GM23338 (cell line): Measurements from ENCODE around the gene COPZ2. TPM values are rescaled to one million over a fixed set of nuclear protein-coding genes. Genes with fewer than 3 reads are reported as not detected.
A peak's percentile ranks its signal among the peaks of the same experiment; 100 is the strongest.

ENCODE experiments used
- ATAC-seq: fragments of 200-7000 bp; cut with Tn5 transposase; 3 replicates; pipeline ENCODE4 v1.9.1; 2020
- DNase-seq: peaks from one replicate; pipeline ENCODE4 v3.0.0-alpha.2; 2015; ENCODE audit warnings: low spot score
- H2AFZ ChIP-seq: fragments of 200-600 bp; sonication (generic); 2 replicates; pipeline ENCODE4 v1.8.0; 2016; ENCODE audit warnings: antibody characterized with exemption, mild to moderate bottlenecking, moderate library complexity
- H3F3A ChIP-seq: fragments of 200-600 bp; sonication (generic); replicated peaks from 2 replicates; pipeline ENCODE4 v1.8.0; 2017; ENCODE audit warnings: antibody characterized with exemption, mixed run types, low read depth
- H3K27ac ChIP-seq: fragments of 200-600 bp; sonication (generic); 2 replicates; pipeline ENCODE4 v1.6.1; 2016; ENCODE audit warnings: low read depth
- H3K27me3 ChIP-seq: fragments of 200-600 bp; sonication (generic); 2 replicates; pipeline ENCODE4 v1.8.0; 2016; ENCODE audit warnings: mild to moderate bottlenecking, mixed run types, moderate library complexity; ENCODE audit not compliant: insufficient read depth
- H3K36me3 ChIP-seq: fragments of 200-600 bp; sonication (generic); 2 replicates; pipeline ENCODE4 v1.8.0; 2016; ENCODE audit warnings: mild to moderate bottlenecking; ENCODE audit not compliant: insufficient read depth
- H3K4me1 ChIP-seq: fragments of 200-600 bp; sonication (generic); 2 replicates; pipeline ENCODE4 v1.8.0; 2016; ENCODE audit warnings: mild to moderate bottlenecking, moderate library complexity; ENCODE audit not compliant: insufficient read depth
- H3K4me2 ChIP-seq: fragments of 200-600 bp; sonication (generic); 2 replicates; pipeline ENCODE4 v1.7.1; 2017; ENCODE audit warnings: mixed run types
- H3K4me3 ChIP-seq: fragments of 200-600 bp; sonication (generic); 2 replicates; pipeline ENCODE4 v1.6.1; 2016; ENCODE audit warnings: mixed run types
- H3K79me2 ChIP-seq: fragments of 200-600 bp; sonication (generic); replicated peaks from 2 replicates; pipeline ENCODE4 v1.8.0; 2017; ENCODE audit warnings: mild to moderate bottlenecking; ENCODE audit not compliant: insufficient read depth
- H3K9me2 ChIP-seq: fragments of 200-600 bp; sonication (generic); 2 replicates; pipeline ENCODE4 v1.8.0; 2017; ENCODE audit not compliant: insufficient read depth
- H4K20me1 ChIP-seq: fragments of 200-600 bp; sonication (generic); replicated peaks from 2 replicates; pipeline ENCODE4 v1.8.0; 2017; ENCODE audit warnings: mild to moderate bottlenecking; ENCODE audit not compliant: insufficient read depth
- H3K27ac Mint-ChIP-seq: 2 replicates; pipeline ENCODE4 v1.8.0; 2020; ENCODE audit warnings: inconsistent platforms, mild to moderate bottlenecking, moderate library complexity, mixed read lengths
- H3K27me3 Mint-ChIP-seq: 3 replicates; pipeline ENCODE4 v1.8.0; 2022; ENCODE audit warnings: low read depth, mild to moderate bottlenecking, moderate library complexity, mixed read lengths, inconsistent platforms; ENCODE audit not compliant: insufficient read depth, poor library complexity
- H3K36me3 Mint-ChIP-seq: 3 replicates; pipeline ENCODE4 v1.8.0; 2021; ENCODE audit warnings: low read depth, mild to moderate bottlenecking, inconsistent platforms, moderate library complexity, mixed read lengths
- H3K4me1 Mint-ChIP-seq: 3 replicates; pipeline ENCODE4 v1.8.0; 2020; ENCODE audit warnings: mild to moderate bottlenecking, inconsistent platforms, mixed read lengths
- H3K4me3 Mint-ChIP-seq: 3 replicates; pipeline ENCODE4 v1.8.0; 2021; ENCODE audit warnings: moderate library complexity, mild to moderate bottlenecking, inconsistent platforms, mixed read lengths
- H3K9me3 Mint-ChIP-seq: 3 replicates; pipeline ENCODE4 v1.8.0; 2020; ENCODE audit warnings: moderate library complexity, mild to moderate bottlenecking, inconsistent platforms, mixed read lengths
- EZH2 ChIP-seq: fragments of 200-600 bp; sonication (generic); IDR thresholded peaks from one replicate; pipeline ENCODE4 v1.8.0; 2017; ENCODE audit warnings: antibody characterized with exemption, mild to moderate bottlenecking, low read depth; ENCODE audit not compliant: unreplicated experiment
- EZH2phosphoT487 ChIP-seq: fragments of 200-600 bp; sonication (generic); IDR thresholded peaks from one replicate; pipeline ENCODE4 v1.8.1; 2018; ENCODE audit warnings: antibody characterized with exemption; ENCODE audit not compliant: unreplicated experiment
- POLR2AphosphoS5 ChIP-seq: IDR thresholded peaks from 2 replicates; pipeline ENCODE4 v1.6.1; 2016; ENCODE audit warnings: antibody characterized with exemption, low read depth
- REST ChIP-seq: IDR thresholded peaks from one replicate; pipeline ENCODE4 v1.6.1; 2018; ENCODE audit warnings: antibody characterized with exemption; ENCODE audit not compliant: unreplicated experiment
- ZNF114 ChIP-seq: fragments of 250-450 bp; sonication (Bioruptor Pico); IDR thresholded peaks from 2 replicates; pipeline ENCODE4 v1.5.0; 2020; ENCODE audit warnings: mild to moderate bottlenecking, moderate library complexity
- ZNF331 ChIP-seq: fragments of 250-450 bp; sonication (Bioruptor Pico); IDR thresholded peaks from 2 replicates; pipeline ENCODE4 v1.5.0; 2020; ENCODE audit warnings: low read depth, mild to moderate bottlenecking, moderate library complexity
- ZNF462 ChIP-seq: fragments of 250-450 bp; sonication (Bioruptor Pico); IDR thresholded peaks from 2 replicates; pipeline ENCODE4 v1.5.0; 2020; ENCODE audit warnings: mild to moderate bottlenecking, moderate library complexity
- polyA plus RNA-seq: library from polyadenylated mRNA; unstranded; fragments of >200 nt; fragmentation: Nextera tagmentation; extraction: Ambion mirVana; gene quantifications from 2 replicates; pipeline ENCODE4 v1.2.1, GENCODE V29; 2016
- total RNA-seq: library from RNA; depleted of rRNA; stranded (reverse); fragments of >200 nt; shearing (Covaris generic); gene quantifications from 2 replicates; pipeline ENCODE4 v1.2.3, GENCODE V29; 2014
- TF ChIP-seq, protein P1 (sequence below): IDR thresholded peaks from 2 replicates; pipeline ENCODE4 v1.6.1; 2016; ENCODE audit warnings: antibody characterized with exemption

The COPZ2 gene
- total and polyA plus RNA-seq, 2 experiments from 2014 or later: not detected

DNA sequence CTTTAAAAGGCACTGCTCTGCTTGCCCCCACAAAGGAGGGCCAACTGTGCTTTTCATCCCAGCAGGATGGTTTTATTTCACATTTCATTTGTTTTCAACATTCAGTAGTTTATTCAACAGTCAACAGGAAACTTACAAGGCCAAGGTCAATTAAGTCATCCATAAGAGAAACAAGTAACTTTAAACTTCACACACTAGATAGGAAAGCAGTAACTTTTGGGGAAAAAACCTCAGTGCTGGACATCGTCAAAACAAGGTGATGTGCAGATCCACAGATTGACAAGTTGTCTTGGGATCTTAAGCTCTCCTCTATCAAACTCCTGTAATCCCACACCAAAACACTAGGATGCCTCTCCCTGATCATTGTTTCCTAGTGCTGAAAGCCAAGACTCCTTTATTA, 29.1 kb upstream of the COPZ2 start:
- H3K4me3 ChIP-seq: no peak overlapping the region
- H2AFZ ChIP-seq: no peak overlapping the region
- H3K27ac ChIP-seq: peak overlapping the region; percentile 42; the same call in 1 of the 2 replicates
- peaks cover 21% of the 10 kb centered on the region for H3K4me1 Mint-ChIP-seq
- peaks cover 12% of the 10 kb centered on the region for H3K79me2 ChIP-seq
- H3K27ac Mint-ChIP-seq: no peak overlapping the region
- peaks cover 11% of the 10 kb centered on the region for H3K4me1 ChIP-seq
- no peaks in the 10 kb centered on the region for H3K27me3 ChIP-seq
- H3K4me2 ChIP-seq: peak overlapping the region; percentile 46
- ATAC-seq: peak; percentile 13
- H3F3A ChIP-seq: peaks cover 43% of the 10 kb centered on the region
- H3K4me3 Mint-ChIP-seq: no peak overlapping the region; the same call in 2 of the 3 replicates
- H3K9me3 Mint-ChIP-seq: no peaks in the 10 kb centered on the region
- TF ChIP-seq, protein P1, sequence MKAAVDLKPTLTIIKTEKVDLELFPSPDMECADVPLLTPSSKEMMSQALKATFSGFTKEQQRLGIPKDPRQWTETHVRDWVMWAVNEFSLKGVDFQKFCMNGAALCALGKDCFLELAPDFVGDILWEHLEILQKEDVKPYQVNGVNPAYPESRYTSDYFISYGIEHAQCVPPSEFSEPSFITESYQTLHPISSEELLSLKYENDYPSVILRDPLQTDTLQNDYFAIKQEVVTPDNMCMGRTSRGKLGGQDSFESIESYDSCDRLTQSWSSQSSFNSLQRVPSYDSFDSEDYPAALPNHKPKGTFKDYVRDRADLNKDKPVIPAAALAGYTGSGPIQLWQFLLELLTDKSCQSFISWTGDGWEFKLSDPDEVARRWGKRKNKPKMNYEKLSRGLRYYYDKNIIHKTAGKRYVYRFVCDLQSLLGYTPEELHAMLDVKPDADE: no peak
- no peak for TF ChIP-seq EZH2phosphoT487
- peak; percentile 16; the same call in 1 of the 2 replicates for TF ChIP-seq POLR2AphosphoS5
- DNase-seq: peak; percentile 29
- H3K27me3 Mint-ChIP-seq: peaks cover 8% of the 10 kb centered on the region
- H4K20me1 ChIP-seq: peaks cover 34% of the 10 kb centered on the region
- peaks cover 78% of the 10 kb centered on the region for H3K36me3 Mint-ChIP-seq
- no peaks in the 10 kb centered on the region for H3K9me2 ChIP-seq
- H3K36me3 ChIP-seq: peaks cover 41% of the 10 kb centered on the region

DNA sequence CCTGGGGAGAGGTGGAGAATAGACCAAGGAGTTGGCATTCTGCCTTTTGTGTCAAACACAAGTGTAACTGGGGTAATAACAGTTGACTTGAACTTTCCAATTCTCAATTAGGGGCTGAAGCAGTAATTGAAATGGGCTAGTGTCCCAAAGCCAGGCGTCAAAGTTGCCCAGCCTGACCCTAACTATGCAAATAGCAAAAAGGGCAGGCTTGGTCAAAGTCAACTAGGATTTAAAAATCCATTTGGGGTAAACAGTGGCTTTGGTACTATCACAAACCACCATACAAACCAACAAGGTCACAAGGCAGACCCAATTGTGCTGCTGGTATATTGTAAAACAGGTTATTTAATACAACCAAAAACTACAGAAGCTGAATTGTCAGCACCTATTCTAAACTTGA, 28.6 kb upstream of the COPZ2 start:
- no peak overlapping the region; the same call in 1 of the 2 replicates for H3K27ac Mint-ChIP-seq
- Histone ChIP-seq H3K4me3 (no peak overlapping the region), H3K27me3 (no peaks in the 10 kb centered on the region), H4K20me1 (peaks cover 37% of the 10 kb centered on the region), H2AFZ (no peak overlapping the region), H3F3A (peaks cover 47% of the 10 kb centered on the region), H3K4me2 (peak overlapping the region; percentile 46), H3K79me2 (peaks cover 12% of the 10 kb centered on the region), H3K27ac (peak overlapping the region; percentile 42), H3K9me2 (no peaks in the 10 kb centered on the region), H3K36me3 (peaks cover 38% of the 10 kb centered on the region; the same call in 1 of the 2 replicates), H3K4me1 (peaks cover 11% of the 10 kb centered on the region)
- H3K27me3 Mint-ChIP-seq: peaks cover 12% of the 10 kb centered on the region
- peaks cover 78% of the 10 kb centered on the region for H3K36me3 Mint-ChIP-seq
- DNase-seq (no peak), ATAC-seq (no peak)
- H3K4me3 Mint-ChIP-seq: no peak overlapping the region
- H3K9me3 Mint-ChIP-seq: no peaks in the 10 kb centered on the region
- peaks cover 21% of the 10 kb centered on the region for H3K4me1 Mint-ChIP-seq
- TF ChIP-seq REST (no peak), EZH2phosphoT487 (no peak), ZNF331 (no peak), EZH2 (no peak), ZNF462 (CRISPR knock-in tag) (no peak), ZNF114 (no peak)
- TF ChIP-seq, protein P1: no peak
